Vagina (tissue), 2 donors: ENCODE results near the gene ANKUB1.

Experiments
- CTCF ChIP-seq, 3 experiments: fragments of 450-650 bp in 2 of 3; fragments of 200-600 bp in 1 of 3; sonication (generic) in 1 of 3; IDR thresholded peaks; one replicate each; pipeline ENCODE4 v1.5.1; 2017 to 2019; ENCODE audit warnings: antibody characterized with exemption in 3 of 3, mild to moderate bottlenecking in 2 of 3, moderate library complexity in 2 of 3
- POLR2A ChIP-seq, 2 donors: fragments of 450-650 bp; IDR thresholded peaks; one replicate each; pipeline ENCODE4 v1.6.1; 2017; ENCODE audit warnings: antibody characterized with exemption in 2 of 2, mild to moderate bottlenecking in 2 of 2, moderate library complexity in 2 of 2
- POLR2AphosphoS5 ChIP-seq, 2 donors: sonication (generic); formaldehyde crosslinking; IDR thresholded peaks; one replicate each; pipeline ENCODE4 v1.9.0; 2017; ENCODE audit warnings: antibody characterized with exemption in 2 of 2, mild to moderate bottlenecking in 2 of 2, low read depth in 1 of 2; ENCODE audit not compliant: insufficient read depth in 1 of 2

GRCh38 chr3:149767720-149768119 is 24.6 kb downstream of the ANKUB1 start:
- TF ChIP-seq POLR2AphosphoS5 (IDR thresholded peaks at IDR 0.05; ENCODE audit: insufficient read depth in 1 of 2, low read depth in 1 of 2) (no peak), CTCF (IDR thresholded peaks at IDR 0.05) (no peak), POLR2A (IDR thresholded peaks at IDR 0.05) (no peak)
